WTC11 (cell line): ENCODE measurements around the gene MOXD1. TPM values are rescaled to one million over a fixed set of nuclear protein-coding genes. Genes with fewer than 3 reads are reported as not detected.

Experiments used
- ATAC-seq: fragments of 200-7000 bp; cut with Tn5 transposase; 2 replicates; pipeline ENCODE4 v1.10.0; 2021; ENCODE audit warnings: mild to moderate bottlenecking, moderate library complexity
- CTCF ChIA-PET: fragments of 300-600 bp; sonication (Branson Sonifier 250); formaldehyde crosslinking; loops from one replicate; lab custom pipeline; 2021; ENCODE audit warnings: antibody characterized with exemption; lab: Charles Lee
- POLR2A ChIA-PET: fragments of 350-600 bp; sonication (Branson Sonifier 250); formaldehyde crosslinking; loops from one replicate; lab custom pipeline; 2021; ENCODE audit warnings: antibody characterized with exemption; lab: Charles Lee
- DNase-seq: peaks from one replicate; pipeline ENCODE4 v3.0.0; 2021; ENCODE audit warnings: low spot score
- H3K27ac Mint-ChIP-seq: 2 replicates; pipeline ENCODE4 v1.8.0; 2021; ENCODE audit warnings: mixed read lengths
- H3K27me3 Mint-ChIP-seq: 2 replicates; pipeline ENCODE4 v1.8.0; 2021; ENCODE audit warnings: low read depth, mild to moderate bottlenecking, moderate library complexity, mixed read lengths
- H3K36me3 Mint-ChIP-seq: 2 replicates; pipeline ENCODE4 v1.8.0; 2021; ENCODE audit warnings: mixed read lengths
- H3K4me1 Mint-ChIP-seq: 2 replicates; pipeline ENCODE4 v1.8.0; 2022; ENCODE audit warnings: mixed read lengths
- H3K4me3 Mint-ChIP-seq: 2 replicates; pipeline ENCODE4 v1.8.0; 2021; ENCODE audit warnings: mild to moderate bottlenecking, moderate library complexity, mixed read lengths
- H3K9me3 Mint-ChIP-seq: 2 replicates; pipeline ENCODE4 v1.8.0; 2021; ENCODE audit warnings: mixed read lengths
- GTF2I ChIP-seq: fragments of 250-450 bp; sonication (Bioruptor Pico); conservative IDR thresholded peaks from 2 replicates; pipeline ENCODE4 v1.4.0; 2021; ENCODE audit warnings: mild to moderate bottlenecking
- KAT7 ChIP-seq: sonication (generic); formaldehyde crosslinking; IDR thresholded peaks from 2 replicates; pipeline ENCODE4 v1.8.1; 2023; ENCODE audit warnings: missing genetic modification reagents, mild to moderate bottlenecking, borderline replicate concordance
- NFE2L1 ChIP-seq: sonication (generic); formaldehyde crosslinking; IDR thresholded peaks from 2 replicates; pipeline ENCODE4 v1.8.1; 2023; ENCODE audit warnings: missing genetic modification reagents
- NR2C2 ChIP-seq: sonication (generic); formaldehyde crosslinking; IDR thresholded peaks from 2 replicates; pipeline ENCODE4 v1.8.0; 2022; ENCODE audit warnings: mild to moderate bottlenecking, missing genetic modification reagents
- ZNF121 ChIP-seq: sonication (generic); formaldehyde crosslinking; IDR thresholded peaks from 2 replicates; pipeline ENCODE4 v1.8.0; 2023; ENCODE audit warnings: missing genetic modification reagents
- total RNA-seq: library from RNA; stranded (reverse); gene quantifications from 3 replicates; pipeline ENCODE4 v1.2.3, GENCODE V29; 2021
- TF ChIP-seq, protein P1 (sequence below): sonication (generic); formaldehyde crosslinking; IDR thresholded peaks from 2 replicates; pipeline ENCODE4 v1.8.1; 2023; ENCODE audit warnings: mild to moderate bottlenecking, moderate library complexity, missing genetic modification reagents
- TF ChIP-seq, protein P2 (sequence below): fragments of 250-450 bp; sonication (Bioruptor Pico); IDR thresholded peaks from 2 replicates; pipeline ENCODE4 v1.9.0; 2021; ENCODE audit warnings: mild to moderate bottlenecking
- TF ChIP-seq, protein P3 (sequence below): sonication (generic); formaldehyde crosslinking; IDR thresholded peaks from 2 replicates; pipeline ENCODE4 v1.8.1; 2023; ENCODE audit warnings: mild to moderate bottlenecking, missing genetic modification reagents, borderline replicate concordance
- TF ChIP-seq, protein P4 (sequence below): fragments of 250-450 bp; sonication (Bioruptor Pico); IDR thresholded peaks from 2 replicates; pipeline ENCODE4 v1.9.0; 2021; ENCODE audit warnings: mild to moderate bottlenecking
- TF ChIP-seq, protein P5 (sequence below): fragments of 250-450 bp; sonication (Bioruptor Pico); IDR thresholded peaks from 2 replicates; pipeline ENCODE4 v1.9.0; 2021; ENCODE audit warnings: moderate library complexity, mild to moderate bottlenecking, inconsistent platforms, borderline replicate concordance
- TF ChIP-seq, protein P6 (sequence below): sonication (generic); formaldehyde crosslinking; IDR thresholded peaks from 2 replicates; pipeline ENCODE4 v1.8.1; 2023; ENCODE audit warnings: mild to moderate bottlenecking, missing genetic modification reagents
- TF ChIP-seq, protein P7 (sequence below): fragments of 250-450 bp; sonication (Bioruptor Pico); IDR thresholded peaks from 2 replicates; pipeline ENCODE4 v1.8.0; 2021; ENCODE audit warnings: mild to moderate bottlenecking
- TF ChIP-seq, protein P8 (sequence below): sonication (generic); formaldehyde crosslinking; IDR thresholded peaks from 2 replicates; pipeline ENCODE4 v1.8.0; 2023; ENCODE audit warnings: missing genetic modification reagents, mild to moderate bottlenecking, borderline replicate concordance

MOXD1 gene
- total RNA-seq, 1 experiment from 2014 or later: 1.7 TPM

DNA sequence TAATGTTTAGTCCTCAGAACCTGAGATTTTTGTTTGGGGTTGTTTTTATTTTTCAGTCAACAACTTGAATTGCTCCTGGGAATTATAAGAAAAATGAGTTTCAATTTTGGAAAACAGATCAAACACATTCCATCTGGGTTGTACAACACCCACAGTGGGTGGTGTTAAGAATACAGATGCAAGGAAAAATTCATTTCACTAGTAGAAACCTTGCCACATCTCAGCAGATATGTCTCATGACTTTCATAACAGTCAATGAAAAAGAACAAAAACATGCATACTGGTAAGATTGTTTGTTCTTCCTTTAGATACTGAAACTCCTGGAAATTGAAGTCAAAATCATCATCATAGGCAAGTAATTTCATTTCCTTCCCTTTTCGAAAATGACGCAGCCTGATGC, 78.9 kb downstream of the MOXD1 start:
- H3K9me3 Mint-ChIP-seq: 0 out of 2 replicates have a peak, but pooled peaks cover 3% of the 10 kb centered on the region
- POLR2A ChIA-PET: no interaction called here
- no peaks in the 10 kb centered on the region for H3K4me1 Mint-ChIP-seq
- CTCF ChIA-PET: interaction anchor here (1.1 kb wide), 1 partner anchor 42 kb away, joined by 4 read pairs; no protein-coding TSS in a partner anchor
- H3K4me3 Mint-ChIP-seq: no peak overlapping the region
- TF ChIP-seq ZNF121 (CRISPR knock-in tag) (no peak), NFE2L1 (CRISPR knock-in tag) (no peak), KAT7 (CRISPR knock-in tag) (no peak), NR2C2 (CRISPR knock-in tag) (no peak), GTF2I (CRISPR knock-in tag) (no peak)
- TF ChIP-seq, protein P1, sequence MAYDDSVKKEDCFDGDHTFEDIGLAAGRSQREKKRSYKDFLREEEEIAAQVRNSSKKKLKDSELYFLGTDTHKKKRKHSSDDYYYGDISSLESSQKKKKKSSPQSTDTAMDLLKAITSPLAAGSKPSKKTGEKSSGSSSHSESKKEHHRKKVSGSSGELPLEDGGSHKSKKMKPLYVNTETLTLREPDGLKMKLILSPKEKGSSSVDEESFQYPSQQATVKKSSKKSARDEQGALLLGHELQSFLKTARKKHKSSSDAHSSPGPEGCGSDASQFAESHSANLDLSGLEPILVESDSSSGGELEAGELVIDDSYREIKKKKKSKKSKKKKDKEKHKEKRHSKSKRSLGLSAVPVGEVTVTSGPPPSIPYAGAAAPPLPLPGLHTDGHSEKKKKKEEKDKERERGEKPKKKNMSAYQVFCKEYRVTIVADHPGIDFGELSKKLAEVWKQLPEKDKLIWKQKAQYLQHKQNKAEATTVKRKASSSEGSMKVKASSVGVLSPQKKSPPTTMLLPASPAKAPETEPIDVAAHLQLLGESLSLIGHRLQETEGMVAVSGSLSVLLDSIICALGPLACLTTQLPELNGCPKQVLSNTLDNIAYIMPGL: no peak
- TF ChIP-seq, protein P2, sequence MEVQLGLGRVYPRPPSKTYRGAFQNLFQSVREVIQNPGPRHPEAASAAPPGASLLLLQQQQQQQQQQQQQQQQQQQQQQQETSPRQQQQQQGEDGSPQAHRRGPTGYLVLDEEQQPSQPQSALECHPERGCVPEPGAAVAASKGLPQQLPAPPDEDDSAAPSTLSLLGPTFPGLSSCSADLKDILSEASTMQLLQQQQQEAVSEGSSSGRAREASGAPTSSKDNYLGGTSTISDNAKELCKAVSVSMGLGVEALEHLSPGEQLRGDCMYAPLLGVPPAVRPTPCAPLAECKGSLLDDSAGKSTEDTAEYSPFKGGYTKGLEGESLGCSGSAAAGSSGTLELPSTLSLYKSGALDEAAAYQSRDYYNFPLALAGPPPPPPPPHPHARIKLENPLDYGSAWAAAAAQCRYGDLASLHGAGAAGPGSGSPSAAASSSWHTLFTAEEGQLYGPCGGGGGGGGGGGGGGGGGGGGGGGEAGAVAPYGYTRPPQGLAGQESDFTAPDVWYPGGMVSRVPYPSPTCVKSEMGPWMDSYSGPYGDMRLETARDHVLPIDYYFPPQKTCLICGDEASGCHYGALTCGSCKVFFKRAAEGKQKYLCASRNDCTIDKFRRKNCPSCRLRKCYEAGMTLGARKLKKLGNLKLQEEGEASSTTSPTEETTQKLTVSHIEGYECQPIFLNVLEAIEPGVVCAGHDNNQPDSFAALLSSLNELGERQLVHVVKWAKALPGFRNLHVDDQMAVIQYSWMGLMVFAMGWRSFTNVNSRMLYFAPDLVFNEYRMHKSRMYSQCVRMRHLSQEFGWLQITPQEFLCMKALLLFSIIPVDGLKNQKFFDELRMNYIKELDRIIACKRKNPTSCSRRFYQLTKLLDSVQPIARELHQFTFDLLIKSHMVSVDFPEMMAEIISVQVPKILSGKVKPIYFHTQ (CRISPR knock-in tag): no peak
- TF ChIP-seq, protein P3, sequence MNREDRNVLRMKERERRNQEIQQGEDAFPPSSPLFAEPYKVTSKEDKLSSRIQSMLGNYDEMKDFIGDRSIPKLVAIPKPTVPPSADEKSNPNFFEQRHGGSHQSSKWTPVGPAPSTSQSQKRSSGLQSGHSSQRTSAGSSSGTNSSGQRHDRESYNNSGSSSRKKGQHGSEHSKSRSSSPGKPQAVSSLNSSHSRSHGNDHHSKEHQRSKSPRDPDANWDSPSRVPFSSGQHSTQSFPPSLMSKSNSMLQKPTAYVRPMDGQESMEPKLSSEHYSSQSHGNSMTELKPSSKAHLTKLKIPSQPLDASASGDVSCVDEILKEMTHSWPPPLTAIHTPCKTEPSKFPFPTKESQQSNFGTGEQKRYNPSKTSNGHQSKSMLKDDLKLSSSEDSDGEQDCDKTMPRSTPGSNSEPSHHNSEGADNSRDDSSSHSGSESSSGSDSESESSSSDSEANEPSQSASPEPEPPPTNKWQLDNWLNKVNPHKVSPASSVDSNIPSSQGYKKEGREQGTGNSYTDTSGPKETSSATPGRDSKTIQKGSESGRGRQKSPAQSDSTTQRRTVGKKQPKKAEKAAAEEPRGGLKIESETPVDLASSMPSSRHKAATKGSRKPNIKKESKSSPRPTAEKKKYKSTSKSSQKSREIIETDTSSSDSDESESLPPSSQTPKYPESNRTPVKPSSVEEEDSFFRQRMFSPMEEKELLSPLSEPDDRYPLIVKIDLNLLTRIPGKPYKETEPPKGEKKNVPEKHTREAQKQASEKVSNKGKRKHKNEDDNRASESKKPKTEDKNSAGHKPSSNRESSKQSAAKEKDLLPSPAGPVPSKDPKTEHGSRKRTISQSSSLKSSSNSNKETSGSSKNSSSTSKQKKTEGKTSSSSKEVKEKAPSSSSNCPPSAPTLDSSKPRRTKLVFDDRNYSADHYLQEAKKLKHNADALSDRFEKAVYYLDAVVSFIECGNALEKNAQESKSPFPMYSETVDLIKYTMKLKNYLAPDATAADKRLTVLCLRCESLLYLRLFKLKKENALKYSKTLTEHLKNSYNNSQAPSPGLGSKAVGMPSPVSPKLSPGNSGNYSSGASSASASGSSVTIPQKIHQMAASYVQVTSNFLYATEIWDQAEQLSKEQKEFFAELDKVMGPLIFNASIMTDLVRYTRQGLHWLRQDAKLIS (CRISPR knock-in tag): no peak
- TF ChIP-seq, protein P4, sequence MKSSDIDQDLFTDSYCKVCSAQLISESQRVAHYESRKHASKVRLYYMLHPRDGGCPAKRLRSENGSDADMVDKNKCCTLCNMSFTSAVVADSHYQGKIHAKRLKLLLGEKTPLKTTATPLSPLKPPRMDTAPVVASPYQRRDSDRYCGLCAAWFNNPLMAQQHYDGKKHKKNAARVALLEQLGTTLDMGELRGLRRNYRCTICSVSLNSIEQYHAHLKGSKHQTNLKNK (CRISPR knock-in tag): no peak
- ATAC-seq (no peak), DNase-seq (no peak)
- no peaks in the 10 kb centered on the region for H3K27me3 Mint-ChIP-seq
- H3K36me3 Mint-ChIP-seq: no peaks in the 10 kb centered on the region
- H3K27ac Mint-ChIP-seq: no peak overlapping the region

DNA sequence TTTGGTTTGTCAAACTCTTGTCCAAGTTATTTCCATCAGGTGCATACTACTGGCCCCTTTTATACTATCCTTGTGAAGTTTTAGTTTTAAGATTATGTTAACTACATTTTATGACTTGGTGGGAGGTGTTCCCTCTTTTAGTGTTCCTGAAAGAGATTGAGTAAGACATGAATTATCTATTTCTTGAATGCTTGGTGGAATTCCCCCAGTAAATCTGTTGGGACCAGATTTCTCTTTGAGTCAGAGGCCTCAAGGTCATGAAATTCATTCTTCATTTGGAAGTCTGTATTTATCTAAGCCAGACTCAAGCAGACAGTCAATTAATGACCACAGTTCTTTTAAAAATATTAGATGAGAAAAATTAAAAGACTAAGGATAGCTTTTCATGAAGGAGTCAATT, 81.3 kb downstream of the MOXD1 start:
- H3K27ac Mint-ChIP-seq: no peak overlapping the region
- DNase-seq (no peak), ATAC-seq (no peak)
- peaks cover 6% of the 10 kb centered on the region; the same call in 1 of the 2 replicates for H3K36me3 Mint-ChIP-seq
- H3K4me3 Mint-ChIP-seq: no peak overlapping the region
- H3K27me3 Mint-ChIP-seq: no peaks in the 10 kb centered on the region; the same call in 1 of the 2 replicates
- ChIA-PET CTCF (no interaction called here), POLR2A (no interaction called here)
- H3K4me1 Mint-ChIP-seq: no peaks in the 10 kb centered on the region
- peaks cover 16% of the 10 kb centered on the region for H3K9me3 Mint-ChIP-seq
- TF ChIP-seq, protein P5, sequence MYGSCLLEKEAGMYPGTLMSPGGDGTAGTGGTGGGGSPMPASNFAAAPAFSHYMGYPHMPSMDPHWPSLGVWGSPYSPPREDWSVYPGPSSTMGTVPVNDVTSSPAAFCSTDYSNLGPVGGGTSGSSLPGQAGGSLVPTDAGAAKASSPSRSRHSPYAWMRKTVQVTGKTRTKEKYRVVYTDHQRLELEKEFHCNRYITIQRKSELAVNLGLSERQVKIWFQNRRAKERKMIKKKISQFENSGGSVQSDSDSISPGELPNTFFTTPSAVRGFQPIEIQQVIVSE (CRISPR knock-in tag): no peak
- TF ChIP-seq, protein P6, sequence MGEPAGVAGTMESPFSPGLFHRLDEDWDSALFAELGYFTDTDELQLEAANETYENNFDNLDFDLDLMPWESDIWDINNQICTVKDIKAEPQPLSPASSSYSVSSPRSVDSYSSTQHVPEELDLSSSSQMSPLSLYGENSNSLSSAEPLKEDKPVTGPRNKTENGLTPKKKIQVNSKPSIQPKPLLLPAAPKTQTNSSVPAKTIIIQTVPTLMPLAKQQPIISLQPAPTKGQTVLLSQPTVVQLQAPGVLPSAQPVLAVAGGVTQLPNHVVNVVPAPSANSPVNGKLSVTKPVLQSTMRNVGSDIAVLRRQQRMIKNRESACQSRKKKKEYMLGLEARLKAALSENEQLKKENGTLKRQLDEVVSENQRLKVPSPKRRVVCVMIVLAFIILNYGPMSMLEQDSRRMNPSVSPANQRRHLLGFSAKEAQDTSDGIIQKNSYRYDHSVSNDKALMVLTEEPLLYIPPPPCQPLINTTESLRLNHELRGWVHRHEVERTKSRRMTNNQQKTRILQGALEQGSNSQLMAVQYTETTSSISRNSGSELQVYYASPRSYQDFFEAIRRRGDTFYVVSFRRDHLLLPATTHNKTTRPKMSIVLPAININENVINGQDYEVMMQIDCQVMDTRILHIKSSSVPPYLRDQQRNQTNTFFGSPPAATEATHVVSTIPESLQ: no peak
- TF ChIP-seq, protein P7, sequence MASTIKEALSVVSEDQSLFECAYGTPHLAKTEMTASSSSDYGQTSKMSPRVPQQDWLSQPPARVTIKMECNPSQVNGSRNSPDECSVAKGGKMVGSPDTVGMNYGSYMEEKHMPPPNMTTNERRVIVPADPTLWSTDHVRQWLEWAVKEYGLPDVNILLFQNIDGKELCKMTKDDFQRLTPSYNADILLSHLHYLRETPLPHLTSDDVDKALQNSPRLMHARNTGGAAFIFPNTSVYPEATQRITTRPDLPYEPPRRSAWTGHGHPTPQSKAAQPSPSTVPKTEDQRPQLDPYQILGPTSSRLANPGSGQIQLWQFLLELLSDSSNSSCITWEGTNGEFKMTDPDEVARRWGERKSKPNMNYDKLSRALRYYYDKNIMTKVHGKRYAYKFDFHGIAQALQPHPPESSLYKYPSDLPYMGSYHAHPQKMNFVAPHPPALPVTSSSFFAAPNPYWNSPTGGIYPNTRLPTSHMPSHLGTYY (CRISPR knock-in tag): no peak
- TF ChIP-seq, protein P8, sequence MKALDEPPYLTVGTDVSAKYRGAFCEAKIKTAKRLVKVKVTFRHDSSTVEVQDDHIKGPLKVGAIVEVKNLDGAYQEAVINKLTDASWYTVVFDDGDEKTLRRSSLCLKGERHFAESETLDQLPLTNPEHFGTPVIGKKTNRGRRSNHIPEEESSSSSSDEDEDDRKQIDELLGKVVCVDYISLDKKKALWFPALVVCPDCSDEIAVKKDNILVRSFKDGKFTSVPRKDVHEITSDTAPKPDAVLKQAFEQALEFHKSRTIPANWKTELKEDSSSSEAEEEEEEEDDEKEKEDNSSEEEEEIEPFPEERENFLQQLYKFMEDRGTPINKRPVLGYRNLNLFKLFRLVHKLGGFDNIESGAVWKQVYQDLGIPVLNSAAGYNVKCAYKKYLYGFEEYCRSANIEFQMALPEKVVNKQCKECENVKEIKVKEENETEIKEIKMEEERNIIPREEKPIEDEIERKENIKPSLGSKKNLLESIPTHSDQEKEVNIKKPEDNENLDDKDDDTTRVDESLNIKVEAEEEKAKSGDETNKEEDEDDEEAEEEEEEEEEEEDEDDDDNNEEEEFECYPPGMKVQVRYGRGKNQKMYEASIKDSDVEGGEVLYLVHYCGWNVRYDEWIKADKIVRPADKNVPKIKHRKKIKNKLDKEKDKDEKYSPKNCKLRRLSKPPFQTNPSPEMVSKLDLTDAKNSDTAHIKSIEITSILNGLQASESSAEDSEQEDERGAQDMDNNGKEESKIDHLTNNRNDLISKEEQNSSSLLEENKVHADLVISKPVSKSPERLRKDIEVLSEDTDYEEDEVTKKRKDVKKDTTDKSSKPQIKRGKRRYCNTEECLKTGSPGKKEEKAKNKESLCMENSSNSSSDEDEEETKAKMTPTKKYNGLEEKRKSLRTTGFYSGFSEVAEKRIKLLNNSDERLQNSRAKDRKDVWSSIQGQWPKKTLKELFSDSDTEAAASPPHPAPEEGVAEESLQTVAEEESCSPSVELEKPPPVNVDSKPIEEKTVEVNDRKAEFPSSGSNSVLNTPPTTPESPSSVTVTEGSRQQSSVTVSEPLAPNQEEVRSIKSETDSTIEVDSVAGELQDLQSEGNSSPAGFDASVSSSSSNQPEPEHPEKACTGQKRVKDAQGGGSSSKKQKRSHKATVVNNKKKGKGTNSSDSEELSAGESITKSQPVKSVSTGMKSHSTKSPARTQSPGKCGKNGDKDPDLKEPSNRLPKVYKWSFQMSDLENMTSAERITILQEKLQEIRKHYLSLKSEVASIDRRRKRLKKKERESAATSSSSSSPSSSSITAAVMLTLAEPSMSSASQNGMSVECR (CRISPR knock-in tag): no peak
